Trophoblast cell (in vitro differentiated cells and primary cell): ENCODE data around the gene C22orf39.

Experiments used
- DNase-seq, 2 donors: peaks; one replicate each; pipeline ENCODE4 v3.0.0-alpha.2; 2016
- H2AFZ ChIP-seq: 2 replicates; pipeline ENCODE4 v1.6.1; 2013; ENCODE audit warnings: low read length, moderate library complexity, mild to moderate bottlenecking; ENCODE audit not compliant: insufficient read depth, poor library complexity
- H2AK5ac ChIP-seq: 2 replicates; pipeline ENCODE4 v1.6.1; 2013; ENCODE audit warnings: mild to moderate bottlenecking, low read length
- H2BK120ac ChIP-seq: 2 replicates; pipeline ENCODE4 v1.6.1; 2013; ENCODE audit warnings: low read length, mild to moderate bottlenecking, moderate library complexity; ENCODE audit not compliant: insufficient read depth, poor library complexity
- H2BK12ac ChIP-seq: 2 replicates; pipeline ENCODE4 v1.6.1; 2013; ENCODE audit warnings: mild to moderate bottlenecking, low read length, moderate library complexity
- H2BK5ac ChIP-seq: 2 replicates; pipeline ENCODE4 v1.6.1; 2013; ENCODE audit warnings: low read length, low read depth, moderate library complexity, mild to moderate bottlenecking; ENCODE audit not compliant: poor library complexity
- H3K14ac ChIP-seq: 2 replicates; pipeline ENCODE4 v1.6.1; 2013; ENCODE audit warnings: mild to moderate bottlenecking, low read length
- H3K18ac ChIP-seq: 2 replicates; pipeline ENCODE4 v1.6.1; 2013; ENCODE audit warnings: mild to moderate bottlenecking, low read length
- H3K23ac ChIP-seq: 2 replicates; pipeline ENCODE4 v1.6.1; 2013; ENCODE audit warnings: low read length
- H3K27ac ChIP-seq: 2 replicates; pipeline ENCODE4 v1.5.1; 2013; ENCODE audit warnings: low read depth, mild to moderate bottlenecking, inconsistent platforms, low read length, moderate library complexity
- H3K27me3 ChIP-seq: 2 replicates; pipeline ENCODE4 v1.6.1; 2013; ENCODE audit warnings: inconsistent platforms, mild to moderate bottlenecking, low read length, moderate library complexity; ENCODE audit not compliant: insufficient read depth
- H3K36me3 ChIP-seq, 2 experiments: 1 replicate in 1 of 2; 2 replicates in 1 of 2; pipeline ENCODE4 v1.6.1; 2013; ENCODE audit warnings: low read length in 2 of 2, mild to moderate bottlenecking in 2 of 2, moderate library complexity in 1 of 2; ENCODE audit not compliant: insufficient read depth in 2 of 2, control insufficient read depth in 1 of 2
- H3K4ac ChIP-seq: 2 replicates; pipeline ENCODE4 v1.6.1; 2013; ENCODE audit warnings: low read depth, mild to moderate bottlenecking, low read length, moderate library complexity
- H3K4me1 ChIP-seq, 2 experiments: 1 replicate in 1 of 2; 2 replicates in 1 of 2; pipeline ENCODE4 v1.6.1; 2013; ENCODE audit warnings: low read length in 2 of 2, mild to moderate bottlenecking in 2 of 2, moderate library complexity in 1 of 2; ENCODE audit not compliant: insufficient read depth in 2 of 2, control insufficient read depth in 1 of 2
- H3K4me2 ChIP-seq: 2 replicates; pipeline ENCODE4 v1.6.1; 2013; ENCODE audit warnings: inconsistent platforms, mild to moderate bottlenecking, low read length, moderate library complexity
- H3K4me3 ChIP-seq: 2 replicates; pipeline ENCODE4 v1.5.1; 2013; ENCODE audit warnings: mild to moderate bottlenecking, low read depth, low read length, inconsistent platforms
- H3K79me1 ChIP-seq: one replicate; pipeline ENCODE4 v1.6.1; 2013; ENCODE audit warnings: low read length
- H3K79me2 ChIP-seq: 2 replicates; pipeline ENCODE4 v1.6.1; 2013; ENCODE audit warnings: low read length, mild to moderate bottlenecking; ENCODE audit not compliant: control insufficient read depth, insufficient read depth, poor library complexity
- H3K9ac ChIP-seq: 2 replicates; pipeline ENCODE4 v1.6.1; 2013; ENCODE audit warnings: mild to moderate bottlenecking, low read length
- H3K9me3 ChIP-seq: 2 replicates; pipeline ENCODE4 v1.6.1; 2013; ENCODE audit warnings: low read depth, mild to moderate bottlenecking, control low read depth, inconsistent platforms, low read length; ENCODE audit not compliant: insufficient read depth
- H4K12ac ChIP-seq: 2 replicates; pipeline ENCODE4 v1.6.1; 2013; ENCODE audit warnings: low read depth, mild to moderate bottlenecking, low read length, moderate library complexity
- H4K8ac ChIP-seq: 2 replicates; pipeline ENCODE4 v1.6.1; 2013; ENCODE audit warnings: low read depth, mild to moderate bottlenecking, low read length, moderate library complexity
- H4K91ac ChIP-seq: one replicate; pipeline ENCODE4 v1.6.1; 2013; ENCODE audit warnings: low read depth, mild to moderate bottlenecking, low read length, moderate library complexity
- WGBS: extraction: QIAGEN DNeasy Blood & Tissue Kit; methylation state at CpG from one replicate; pipeline ENCODE4 v1.1.7; 2013; ENCODE audit warnings: missing lambda C conversion rate; ENCODE audit not compliant: insufficient read length, insufficient coverage; ENCODE audit errors: extremely low coverage; 5-methylcytosine and 5-hydroxymethylcytosine counted together

C22orf39 gene

DNA sequence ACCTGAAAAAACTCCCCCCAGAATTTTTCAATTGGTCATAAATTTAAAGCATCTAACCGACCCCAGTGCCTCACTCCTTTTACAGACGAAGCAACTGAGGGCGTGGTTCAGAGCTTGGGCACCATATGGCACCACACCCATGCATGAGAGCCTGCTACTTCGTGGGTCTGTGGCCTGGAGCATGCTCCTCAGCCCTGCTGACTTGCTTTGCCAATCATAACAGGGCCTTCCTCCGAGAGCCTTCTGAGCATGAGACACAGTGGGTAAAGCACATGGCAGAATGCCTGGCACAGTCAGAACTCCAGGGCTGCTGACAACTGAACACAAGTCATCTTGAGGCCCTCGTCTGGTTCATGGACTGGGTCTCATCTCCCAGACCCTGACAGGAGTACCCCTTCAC lies 49.3 kb downstream of the C22orf39 start:
- H4K91ac ChIP-seq = no peak overlapping the region
- no peaks in the 10 kb centered on the region for H3K9me3 ChIP-seq
- H4K8ac ChIP-seq = no peak overlapping the region
- H2BK12ac ChIP-seq = no peak overlapping the region
- H3K4me2 ChIP-seq = no peak overlapping the region
- no CpG with 5 or more reads among the region's 6 CpGs for WGBS
- H2AFZ ChIP-seq = no peak overlapping the region
- H4K12ac ChIP-seq = no peak overlapping the region
- H3K36me3 ChIP-seq = peaks cover 43 to 53% of the 10 kb centered on the region in 2 experiments
- no peaks in the 10 kb centered on the region for H3K79me1 ChIP-seq
- H2BK120ac ChIP-seq = no peak overlapping the region
- H3K23ac ChIP-seq = no peak overlapping the region
- no peak overlapping the region for H3K4ac ChIP-seq
- H3K79me2 ChIP-seq = no peaks in the 10 kb centered on the region
- H2BK5ac ChIP-seq = no peak overlapping the region
- no peaks in the 10 kb centered on the region for H3K27me3 ChIP-seq
- no peak for DNase-seq
- no peak overlapping the region for H3K9ac ChIP-seq
- no peak overlapping the region for H3K27ac ChIP-seq
- H3K14ac ChIP-seq = no peak overlapping the region
- no peak overlapping the region for H3K18ac ChIP-seq
- H2AK5ac ChIP-seq = no peak overlapping the region
- no peak overlapping the region for H3K4me3 ChIP-seq
- H3K4me1 ChIP-seq = no peaks in the 10 kb centered on the region

DNA sequence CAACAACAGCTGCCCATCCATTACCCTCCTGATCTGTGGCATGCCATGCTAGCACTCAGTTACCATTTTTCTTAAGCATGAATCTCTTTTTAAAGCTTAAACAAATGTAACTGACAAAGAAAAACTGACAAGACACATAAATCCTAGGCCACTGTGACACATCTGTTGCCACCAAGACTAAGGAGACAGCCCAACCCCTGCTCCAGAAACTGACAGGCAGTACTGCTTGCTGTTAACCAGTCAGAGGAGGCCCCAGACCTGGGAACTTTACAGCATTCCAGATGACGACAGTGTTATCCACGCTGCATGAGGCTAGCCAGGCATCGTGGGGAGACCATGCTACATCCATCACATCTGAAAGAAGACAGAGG lies 49.8 kb downstream of the C22orf39 start:
- Histone ChIP-seq H3K27me3 (no peaks in the 10 kb centered on the region), H3K4me3 (no peak overlapping the region)
- no CpG with 5 or more reads among the region's 3 CpGs for WGBS

DNA sequence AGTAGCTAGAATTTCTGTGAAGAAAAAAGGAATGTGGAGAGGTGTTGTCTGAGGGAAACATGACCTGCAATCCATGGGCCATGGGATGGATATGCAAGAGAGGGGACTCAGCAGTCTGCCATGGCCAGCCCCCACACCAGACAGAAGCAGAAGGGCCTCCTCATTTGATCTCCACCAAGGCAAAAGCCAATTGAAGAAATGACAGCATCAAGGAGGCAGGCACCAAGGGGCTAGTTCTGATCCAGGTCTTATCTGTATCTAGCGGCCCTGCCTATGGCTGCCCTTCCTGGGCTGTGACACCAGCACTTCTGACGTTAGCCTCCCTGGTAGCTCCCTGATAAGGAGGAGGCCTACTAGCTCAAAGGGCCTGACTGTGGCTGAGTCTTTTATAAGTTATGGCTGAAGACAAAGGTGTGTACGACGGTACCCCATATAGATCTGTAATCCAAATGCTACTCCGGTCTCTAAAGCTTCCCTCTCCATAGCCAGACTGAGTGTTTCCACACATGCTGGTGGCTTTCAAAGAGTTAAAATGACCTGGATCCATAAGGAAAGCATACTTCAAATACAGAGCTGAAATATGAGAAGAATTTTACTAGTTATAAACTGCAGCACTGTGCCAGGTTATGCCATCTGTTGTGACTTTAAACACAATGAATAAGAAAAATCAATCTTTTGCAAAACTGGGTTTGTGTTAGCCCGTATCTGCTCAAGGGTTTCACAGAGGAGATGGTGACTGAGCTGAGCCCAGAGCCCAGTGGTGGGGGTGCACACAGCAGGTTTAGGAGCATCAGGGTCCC lies 50.4 kb downstream of the C22orf39 start:
- Histone ChIP-seq H2BK120ac (no peak overlapping the region), H3K79me1 (no peaks in the 10 kb centered on the region)
- no CpG with 5 or more reads among the region's 6 CpGs for WGBS

More for the DNA sequence above, 49.8 kb downstream of the C22orf39 start:
- Histone ChIP-seq H2BK12ac (no peak overlapping the region), H4K12ac (no peak overlapping the region), H3K4ac (no peak overlapping the region), H3K4me1 (no peaks in the 10 kb centered on the region), H2BK5ac (no peak overlapping the region), H3K36me3 (peaks cover 47 to 56% of the 10 kb centered on the region in 2 experiments), H3K27ac (no peak overlapping the region), H3K18ac (no peak overlapping the region), H4K91ac (no peak overlapping the region), H3K9me3 (no peaks in the 10 kb centered on the region), H3K4me2 (no peak overlapping the region), H2BK120ac (no peak overlapping the region), H3K23ac (no peak overlapping the region), H2AK5ac (no peak overlapping the region), H3K79me2 (no peaks in the 10 kb centered on the region), H4K8ac (no peak overlapping the region), H3K79me1 (no peaks in the 10 kb centered on the region), H3K14ac (no peak overlapping the region), H2AFZ (no peak overlapping the region), H3K9ac (no peak overlapping the region)
- no peak for DNase-seq

DNA sequence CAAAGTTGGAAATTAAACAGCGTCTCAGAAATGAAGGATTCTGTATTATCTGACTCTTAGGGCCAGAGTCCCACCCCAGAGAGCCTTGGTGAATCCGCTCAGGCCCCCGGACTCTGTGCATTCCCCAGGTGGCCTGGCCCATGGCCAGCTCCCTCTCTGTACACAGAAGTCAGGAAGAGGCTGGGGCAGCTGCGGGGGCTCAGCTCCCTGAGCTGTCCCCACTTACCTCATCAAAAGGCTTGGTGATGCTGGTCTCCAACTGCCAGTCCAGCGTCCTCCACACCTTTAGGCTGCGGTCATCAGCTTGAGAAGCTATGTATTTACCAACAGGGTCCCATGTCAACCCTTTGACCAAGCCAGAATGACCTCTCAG lies 51.0 kb downstream of the C22orf39 start:
- Histone ChIP-seq H2BK12ac (no peak overlapping the region), H3K27ac (no peak overlapping the region), H3K4me2 (no peak overlapping the region), H4K91ac (no peak overlapping the region), H3K9me3 (no peaks in the 10 kb centered on the region), H3K4me3 (no peak overlapping the region), H3K18ac (no peak overlapping the region), H3K9ac (no peak overlapping the region), H2BK5ac (no peak overlapping the region), H2AFZ (no peak overlapping the region), H3K23ac (no peak overlapping the region), H2AK5ac (no peak overlapping the region), H3K27me3 (no peaks in the 10 kb centered on the region), H3K79me1 (no peaks in the 10 kb centered on the region), H3K4me1 (no peaks in the 10 kb centered on the region), H3K36me3 (peaks cover 54 to 67% of the 10 kb centered on the region in 2 experiments), H3K4ac (no peak overlapping the region), H3K14ac (no peak overlapping the region), H2BK120ac (no peak overlapping the region), H4K8ac (no peak overlapping the region), H3K79me2 (no peaks in the 10 kb centered on the region), H4K12ac (no peak overlapping the region)
- DNase-seq = no peak
- WGBS = no CpG with 5 or more reads among the region's 6 CpGs

More for the DNA sequence above, 50.4 kb downstream of the C22orf39 start:
- Histone ChIP-seq H3K79me2 (no peaks in the 10 kb centered on the region), H3K4me1 (no peaks in the 10 kb centered on the region), H2BK5ac (no peak overlapping the region), H4K8ac (no peak overlapping the region), H3K18ac (no peak overlapping the region), H3K9ac (no peak overlapping the region), H3K27ac (no peak overlapping the region), H3K4ac (no peak overlapping the region), H3K23ac (no peak overlapping the region), H3K36me3 (peaks cover 51 to 62% of the 10 kb centered on the region in 2 experiments), H3K9me3 (no peaks in the 10 kb centered on the region), H4K91ac (no peak overlapping the region), H2AFZ (no peak overlapping the region), H3K14ac (no peak overlapping the region), H4K12ac (no peak overlapping the region), H3K4me3 (no peak overlapping the region), H3K4me2 (no peak overlapping the region), H2AK5ac (no peak overlapping the region), H2BK12ac (no peak overlapping the region), H3K27me3 (no peaks in the 10 kb centered on the region)
- DNase-seq = no peak
